DND-41 (cell line): ENCODE results near the gene IGSF21.

Experiments
- ATAC-seq: fragments of 200-7000 bp; cut with Tn5 transposase; 3 replicates; pipeline ENCODE4 v1.9.1; 2021; ENCODE audit warnings: low read depth; ENCODE audit not compliant: insufficient read depth
- DNase-seq: peaks from one replicate; pipeline ENCODE4 v3.0.0-alpha.2; 2020
- H2AFZ ChIP-seq: 2 replicates; pipeline ENCODE4 v1.6.0; 2012; ENCODE audit warnings: low read depth, low read length
- H3K27ac ChIP-seq: 2 replicates; pipeline ENCODE4 v1.5.1; 2012; ENCODE audit warnings: low read length, inconsistent platforms
- H3K27me3 ChIP-seq: fragments of 200-600 bp; sonication (generic); 2 replicates; pipeline ENCODE4 v1.6.0; 2012; ENCODE audit warnings: low read length, mild to moderate bottlenecking, inconsistent platforms; ENCODE audit not compliant: insufficient read depth, poor library complexity
- H3K36me3 ChIP-seq: 2 replicates; pipeline ENCODE4 v1.5.1; 2012; ENCODE audit warnings: low read length, inconsistent platforms; ENCODE audit not compliant: insufficient read depth
- H3K4me1 ChIP-seq: 2 replicates; pipeline ENCODE4 v1.5.1; 2012; ENCODE audit warnings: mild to moderate bottlenecking, low read length; ENCODE audit not compliant: insufficient read depth
- H3K4me2 ChIP-seq: 2 replicates; pipeline ENCODE4 v1.6.0; 2012; ENCODE audit warnings: mild to moderate bottlenecking, moderate library complexity, low read length, inconsistent platforms; ENCODE audit not compliant: insufficient read depth
- H3K4me3 ChIP-seq, 2 experiments: fragments of 200-600 bp in 1 of 2; shearing (Covaris generic) in 1 of 2; 2 replicates each; pipeline ENCODE4 v1.5.1; 2012 to 2016; ENCODE audit warnings: inconsistent platforms in 2 of 2, low read length in 2 of 2, mild to moderate bottlenecking in 2 of 2, low read depth in 1 of 2, moderate library complexity in 1 of 2
- H3K79me2 ChIP-seq: 2 replicates; pipeline ENCODE4 v1.6.0; 2012; ENCODE audit warnings: low read length, inconsistent platforms; ENCODE audit not compliant: insufficient read depth
- H3K9ac ChIP-seq: 2 replicates; pipeline ENCODE4 v1.6.0; 2012; ENCODE audit warnings: low read depth, mild to moderate bottlenecking, inconsistent platforms, low read length, moderate library complexity
- H3K9me3 ChIP-seq: 2 replicates; pipeline ENCODE4 v1.5.1; 2012; ENCODE audit warnings: low read length, moderate library complexity, mild to moderate bottlenecking, inconsistent platforms; ENCODE audit not compliant: insufficient read depth, severe bottlenecking
- H4K20me1 ChIP-seq: 2 replicates; pipeline ENCODE4 v1.6.0; 2012; ENCODE audit warnings: low read length; ENCODE audit not compliant: insufficient read depth
- EZH2 ChIP-seq: IDR thresholded peaks from 3 replicates; pipeline ENCODE4 v1.6.1; 2012; ENCODE audit warnings: borderline replicate concordance, low read depth, mild to moderate bottlenecking, moderate library complexity, low read length, inconsistent platforms; ENCODE audit not compliant: severe bottlenecking
- TF ChIP-seq, protein P1 (sequence below): IDR thresholded peaks from 2 replicates; pipeline ENCODE4 v1.5.1; 2012; ENCODE audit warnings: borderline replicate concordance, low read length, moderate library complexity, mild to moderate bottlenecking; ENCODE audit not compliant: poor library complexity, severe bottlenecking; ENCODE audit errors: extremely low read depth

IGSF21 gene

DNA sequence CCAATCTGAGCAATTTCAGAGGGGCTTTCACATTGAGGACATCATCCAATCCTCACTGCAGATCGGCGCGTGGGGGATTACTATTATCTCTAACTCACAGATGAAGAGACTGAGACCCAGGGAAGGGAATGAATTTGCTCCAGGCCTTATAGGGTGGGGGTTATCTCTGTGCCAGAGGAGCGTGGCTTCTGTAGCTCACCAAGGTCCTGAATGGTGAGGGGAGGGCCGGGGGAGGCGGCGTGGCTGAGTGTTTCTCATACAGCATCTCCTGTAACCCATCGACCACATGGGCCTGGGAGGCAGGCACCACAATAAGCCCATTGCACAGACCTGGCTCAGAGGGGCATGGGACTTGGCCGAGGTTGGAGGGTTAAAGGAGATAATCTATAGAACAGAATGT is 230.2 kb downstream of the IGSF21 start:
- no peaks in the 10 kb centered on the region for H3K36me3 ChIP-seq
- no peak overlapping the region for H3K27ac ChIP-seq
- ATAC-seq, result no peak
- no peak overlapping the region for H2AFZ ChIP-seq
- no peak overlapping the region for H3K4me2 ChIP-seq
- no peaks in the 10 kb centered on the region for H3K4me1 ChIP-seq
- H3K79me2 ChIP-seq, result no peaks in the 10 kb centered on the region
- peaks cover 1% of the 10 kb centered on the region for H3K27me3 ChIP-seq
- H3K9ac ChIP-seq, result no peak overlapping the region
- no peak overlapping the region for H3K4me3 ChIP-seq
- no peaks in the 10 kb centered on the region for H3K9me3 ChIP-seq
- H4K20me1 ChIP-seq, result no peaks in the 10 kb centered on the region
- DNase-seq, result no peak
- TF ChIP-seq EZH2, result no peak
- TF ChIP-seq, protein P1, sequence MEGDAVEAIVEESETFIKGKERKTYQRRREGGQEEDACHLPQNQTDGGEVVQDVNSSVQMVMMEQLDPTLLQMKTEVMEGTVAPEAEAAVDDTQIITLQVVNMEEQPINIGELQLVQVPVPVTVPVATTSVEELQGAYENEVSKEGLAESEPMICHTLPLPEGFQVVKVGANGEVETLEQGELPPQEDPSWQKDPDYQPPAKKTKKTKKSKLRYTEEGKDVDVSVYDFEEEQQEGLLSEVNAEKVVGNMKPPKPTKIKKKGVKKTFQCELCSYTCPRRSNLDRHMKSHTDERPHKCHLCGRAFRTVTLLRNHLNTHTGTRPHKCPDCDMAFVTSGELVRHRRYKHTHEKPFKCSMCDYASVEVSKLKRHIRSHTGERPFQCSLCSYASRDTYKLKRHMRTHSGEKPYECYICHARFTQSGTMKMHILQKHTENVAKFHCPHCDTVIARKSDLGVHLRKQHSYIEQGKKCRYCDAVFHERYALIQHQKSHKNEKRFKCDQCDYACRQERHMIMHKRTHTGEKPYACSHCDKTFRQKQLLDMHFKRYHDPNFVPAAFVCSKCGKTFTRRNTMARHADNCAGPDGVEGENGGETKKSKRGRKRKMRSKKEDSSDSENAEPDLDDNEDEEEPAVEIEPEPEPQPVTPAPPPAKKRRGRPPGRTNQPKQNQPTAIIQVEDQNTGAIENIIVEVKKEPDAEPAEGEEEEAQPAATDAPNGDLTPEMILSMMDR, result no peak

DNA sequence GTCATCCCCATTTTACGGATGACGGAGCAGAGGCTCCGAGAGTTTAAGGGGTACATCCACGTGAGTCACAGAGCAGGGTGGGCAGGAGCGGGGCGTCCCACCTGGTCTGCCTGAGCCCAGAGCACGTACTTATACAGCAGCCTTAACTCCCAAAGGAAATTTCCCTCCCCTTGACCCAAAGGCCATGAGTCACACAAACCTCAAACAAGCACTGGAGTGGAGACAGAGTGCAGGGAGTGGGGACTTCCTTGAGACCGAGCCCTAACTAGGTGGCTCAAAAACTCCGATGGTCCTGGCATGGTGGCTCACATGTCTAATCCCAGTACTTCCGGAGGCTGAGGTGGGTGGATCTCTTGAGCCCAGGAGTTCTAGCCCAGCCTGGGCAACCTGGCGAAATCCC is 231.6 kb downstream of the IGSF21 start:
- H3K4me1 ChIP-seq, result no peaks in the 10 kb centered on the region
- H3K79me2 ChIP-seq, result no peaks in the 10 kb centered on the region
- DNase-seq (no peak), ATAC-seq (no peak)
- H3K4me2 ChIP-seq, result no peak overlapping the region
- H3K27me3 ChIP-seq, result peaks cover 5% of the 10 kb centered on the region
- TF ChIP-seq, protein P1, result no peak
- TF ChIP-seq EZH2, result no peak
- no peaks in the 10 kb centered on the region for H3K9me3 ChIP-seq
- no peaks in the 10 kb centered on the region for H3K36me3 ChIP-seq
- H3K27ac ChIP-seq, result no peak overlapping the region
- no peak overlapping the region for H3K4me3 ChIP-seq
- H2AFZ ChIP-seq, result no peak overlapping the region
- H4K20me1 ChIP-seq, result no peaks in the 10 kb centered on the region
- H3K9ac ChIP-seq, result no peak overlapping the region

DNA sequence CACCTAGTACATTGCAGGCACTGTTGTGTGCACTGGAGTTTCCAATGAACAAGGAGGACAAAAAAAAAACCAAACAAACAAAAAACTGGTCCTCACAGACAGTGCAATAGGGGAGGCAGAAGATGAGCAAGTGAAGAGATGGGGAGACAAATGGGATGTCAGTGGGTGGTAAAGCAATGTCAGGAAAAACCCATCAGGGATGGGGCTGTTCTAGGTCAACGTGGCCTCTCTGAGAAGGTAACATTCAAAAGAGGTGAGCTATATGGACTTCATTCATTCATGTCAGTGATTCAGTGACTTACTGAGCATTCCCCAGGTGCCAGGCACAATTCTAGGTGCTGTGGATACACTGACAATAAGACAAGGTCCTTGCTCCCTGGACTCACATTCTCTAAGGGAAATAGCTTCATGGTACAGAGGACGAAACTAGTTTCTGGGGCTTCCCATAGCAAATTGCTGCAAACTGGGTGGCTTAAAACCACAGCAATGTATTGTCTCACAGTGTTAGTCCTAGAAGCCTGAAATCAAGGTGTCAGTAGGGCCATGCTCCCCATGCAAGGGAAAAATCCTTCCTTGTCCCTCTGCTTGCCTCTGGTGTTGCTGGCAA is 232.7 kb downstream of the IGSF21 start:
- no peaks in the 10 kb centered on the region for H3K9me3 ChIP-seq
- no peaks in the 10 kb centered on the region for H3K79me2 ChIP-seq
- no peak overlapping the region for H2AFZ ChIP-seq
- ATAC-seq, result no peak
- no peaks in the 10 kb centered on the region for H4K20me1 ChIP-seq
- H3K27me3 ChIP-seq, result peaks cover 5% of the 10 kb centered on the region
- no peaks in the 10 kb centered on the region for H3K4me1 ChIP-seq
- H3K36me3 ChIP-seq, result no peaks in the 10 kb centered on the region
- no peak overlapping the region for H3K27ac ChIP-seq
- no peak for DNase-seq
- no peak overlapping the region for H3K4me3 ChIP-seq
- H3K9ac ChIP-seq, result no peak overlapping the region
- H3K4me2 ChIP-seq, result no peak overlapping the region
- no peak for TF ChIP-seq EZH2
- TF ChIP-seq, protein P1, result no peak

DNA sequence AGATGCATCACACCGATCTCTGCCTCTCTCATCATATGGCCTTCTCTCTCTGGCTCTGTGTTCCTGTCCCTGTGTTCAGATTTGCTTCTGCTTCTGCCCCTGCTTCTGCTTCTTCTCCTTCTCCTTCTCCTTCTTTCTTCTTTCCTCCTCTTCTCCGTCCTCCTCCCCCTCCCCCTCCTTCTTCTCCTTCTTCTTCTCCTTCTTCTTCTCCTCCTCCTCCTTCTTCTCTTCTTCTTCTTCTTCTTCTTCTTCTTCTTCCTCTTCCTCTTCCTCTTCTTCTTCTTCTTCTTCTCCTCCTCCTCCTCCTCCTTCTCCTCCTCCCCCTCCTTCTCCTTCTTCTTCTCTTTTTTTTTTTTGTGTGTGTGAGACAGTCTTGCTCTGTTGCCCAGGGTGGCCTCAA is 233.2 kb downstream of the IGSF21 start:
- Histone ChIP-seq H3K27me3 (peaks cover 5% of the 10 kb centered on the region), H2AFZ (no peak overlapping the region), H3K27ac (no peak overlapping the region), H4K20me1 (no peaks in the 10 kb centered on the region), H3K4me1 (no peaks in the 10 kb centered on the region), H3K79me2 (no peaks in the 10 kb centered on the region), H3K4me2 (no peak overlapping the region), H3K9ac (no peak overlapping the region), H3K4me3 (no peak overlapping the region), H3K36me3 (no peaks in the 10 kb centered on the region), H3K9me3 (no peaks in the 10 kb centered on the region)
- TF ChIP-seq, protein P1, result no peak
- TF ChIP-seq EZH2, result no peak
- DNase-seq (no peak), ATAC-seq (no peak)
